Middle frontal gyrus (tissue), 1 donor: Measurements from ENCODE around the gene PDLIM1.
"Not testable (repeated sequence)": the region's sequence is repeated elsewhere in the genome, so short reads cannot be mapped to it uniquely, and the experiment has no call there.

Experiments used
- DNase-seq: peaks from one replicate; pipeline ENCODE4 v3.0.0-alpha.2; 2015; ENCODE audit warnings: low spot score; ENCODE audit errors: extremely low spot score

Gene PDLIM1

DNA sequence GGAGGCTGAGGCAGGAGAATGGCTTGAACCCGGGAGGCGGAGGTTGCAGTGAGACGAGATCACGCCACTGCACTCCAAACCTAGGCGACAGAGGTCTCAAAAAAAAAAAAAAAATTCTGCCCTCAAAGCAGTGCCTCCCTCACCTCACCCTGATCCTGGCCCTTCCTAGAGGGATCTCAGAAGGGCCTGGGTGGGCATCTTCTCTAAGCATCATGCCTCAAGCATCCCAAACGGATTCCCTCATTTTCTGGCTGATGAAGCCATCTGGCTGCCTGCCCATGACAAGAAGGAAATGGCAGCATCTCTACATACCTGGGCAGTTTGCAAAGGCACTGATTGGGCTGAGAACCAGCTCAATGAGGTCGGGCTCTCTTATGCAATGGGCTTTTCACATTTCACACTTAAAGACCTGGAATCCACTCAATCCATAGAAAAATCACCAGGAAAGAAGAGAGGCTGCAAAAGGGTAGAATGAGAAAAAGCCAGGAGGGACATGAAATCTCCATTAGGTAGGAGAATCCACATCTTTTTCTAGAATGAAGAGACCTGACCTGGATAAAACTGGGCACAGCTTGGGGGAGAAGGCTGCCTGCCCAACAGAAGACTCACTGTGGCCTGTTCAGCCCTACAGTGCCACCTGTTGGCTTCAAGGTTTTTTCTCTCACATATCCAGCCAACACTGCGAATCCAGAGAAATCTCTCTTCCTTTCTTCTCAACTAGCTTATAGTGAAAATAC, 48.1 kb downstream of the PDLIM1 start:
- DNase-seq = no peak

DNA sequence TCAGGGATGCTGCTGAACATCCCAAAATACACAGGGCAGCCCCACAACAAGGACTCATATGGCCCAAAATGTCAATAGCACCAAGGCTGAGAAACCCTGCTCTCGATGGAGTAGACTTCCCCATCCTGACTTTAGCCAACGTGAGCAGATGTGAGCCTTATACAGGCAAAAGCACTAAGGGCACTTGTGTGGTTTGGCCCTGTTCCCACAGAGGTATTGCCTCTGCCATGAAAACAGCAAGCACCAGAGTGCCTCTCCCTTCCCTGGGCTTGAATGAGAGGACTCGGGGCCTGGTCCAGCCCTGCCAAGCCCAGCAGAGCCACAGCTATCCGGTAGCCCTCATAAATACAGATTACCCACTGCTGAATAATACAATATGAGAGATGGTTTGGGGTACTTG, 49.3 kb downstream of the PDLIM1 start:
- no peak for DNase-seq

GRCh38 chr10:95240811-95241210, 50.0 kb downstream of the PDLIM1 start:
- DNase-seq = no peak

GRCh38 chr10:95240096-95240495, 50.7 kb downstream of the PDLIM1 start:
- DNase-seq = not testable (repeated sequence)

DNA sequence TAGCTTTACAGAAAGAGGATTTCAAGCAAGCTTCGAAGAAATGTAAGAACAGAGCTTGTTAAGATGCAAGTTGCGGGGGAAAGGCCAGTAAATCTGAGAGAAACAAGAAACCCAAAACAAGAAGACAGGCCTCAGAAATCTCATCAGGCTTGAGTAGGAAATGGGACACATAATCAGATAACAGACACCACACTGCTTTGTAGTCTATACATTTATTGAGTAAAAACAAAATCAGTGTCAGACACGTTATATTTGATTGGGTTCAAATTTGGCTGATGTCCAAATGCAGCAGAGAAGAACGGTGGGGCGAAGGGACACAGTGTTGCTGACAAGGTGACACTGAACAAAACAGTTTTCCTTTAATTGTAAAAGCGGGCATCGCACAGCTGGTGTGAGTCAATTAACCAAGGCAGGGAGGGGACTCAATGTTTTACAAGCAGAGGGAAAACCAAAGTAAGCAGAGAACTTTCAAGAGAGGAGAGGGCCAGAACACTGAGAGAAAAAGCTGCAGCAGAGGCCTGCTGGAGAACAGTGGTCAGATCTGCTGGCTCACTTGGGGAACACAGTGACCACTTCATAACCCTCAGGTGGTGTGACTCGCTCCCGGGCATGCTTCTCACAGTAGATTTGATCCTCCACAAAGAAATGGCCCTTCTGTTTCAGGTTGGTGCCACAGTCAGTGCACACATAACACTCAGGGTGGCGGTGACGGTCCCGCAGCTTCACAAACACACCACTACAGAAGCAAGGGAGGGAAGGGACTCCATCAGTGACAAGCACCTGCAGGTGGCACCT, 53.2 kb downstream of the PDLIM1 start:
- no peak for DNase-seq

GRCh38 chr10:95236068-95236903, 54.5 kb downstream of the PDLIM1 start:
- no peak for DNase-seq

- DNase-seq = no peak
Measured at GRCh38 chr10:95235676-95236067, 55.1 kb downstream of the PDLIM1 start.

DNA sequence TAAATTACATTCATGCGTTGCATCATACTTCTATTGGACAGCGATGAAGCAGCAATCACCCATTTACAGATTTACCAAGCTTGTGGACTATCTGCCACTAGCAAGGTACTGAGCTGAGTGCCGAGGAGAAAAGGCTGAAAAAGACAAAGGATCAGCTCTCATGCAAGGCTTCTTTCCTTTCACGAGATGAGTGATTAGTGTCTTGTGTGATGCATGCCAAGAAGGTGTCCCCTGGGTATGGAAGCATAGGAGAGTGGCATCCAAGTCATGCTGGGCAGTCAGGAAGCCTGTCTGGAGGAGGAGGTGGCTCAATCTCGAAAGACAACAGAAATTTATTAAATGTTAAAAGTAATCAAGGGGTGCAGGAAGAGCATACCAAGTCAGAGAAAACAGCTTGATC, 55.9 kb downstream of the PDLIM1 start:
- DNase-seq = no peak

GRCh38 chr10:95233377-95234034, 57.3 kb downstream of the PDLIM1 start:
- DNase-seq = no peak

DNA sequence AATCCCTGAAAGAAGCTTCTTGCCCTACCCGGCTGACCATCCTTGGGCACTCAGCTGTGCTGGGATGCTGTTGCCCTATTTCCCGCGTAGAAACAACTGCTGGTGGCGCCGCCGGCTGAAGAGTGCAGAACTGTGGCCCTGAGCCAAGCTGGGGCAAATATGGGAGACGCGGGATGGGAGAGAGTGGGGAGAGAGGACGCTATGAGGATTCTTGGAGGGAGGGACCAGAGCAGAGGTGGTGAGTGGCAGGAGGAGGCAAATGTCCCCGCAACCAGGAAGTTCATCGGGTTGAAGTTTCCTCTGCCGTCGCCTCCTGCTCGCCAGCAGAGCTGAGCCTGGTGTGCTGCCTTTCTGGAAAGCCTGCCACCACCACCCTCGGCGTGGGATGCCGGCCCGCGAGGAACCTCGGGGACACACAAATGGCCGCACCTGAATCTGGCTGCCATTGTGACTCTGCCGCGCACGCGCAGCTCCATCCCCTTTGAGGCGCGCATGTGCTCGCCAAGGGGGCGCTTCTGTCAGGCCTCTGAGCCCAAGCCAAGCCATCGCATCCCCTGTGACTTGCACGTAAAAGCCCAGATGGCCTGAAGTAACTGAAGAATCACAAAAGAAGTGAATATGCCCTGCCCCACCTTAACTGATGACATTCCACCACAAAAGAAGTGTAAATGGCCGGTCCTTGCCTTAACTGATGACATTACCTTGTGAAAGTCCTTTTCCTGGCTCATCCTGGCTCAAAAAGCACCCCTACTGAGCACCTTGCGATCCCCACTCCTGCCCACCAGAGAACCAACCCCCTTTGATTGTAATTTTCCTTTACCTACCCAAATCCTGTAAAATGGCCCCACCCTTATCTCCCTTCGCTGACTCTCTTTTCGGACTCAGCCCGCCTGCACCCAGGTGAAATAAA, 59.9 kb downstream of the PDLIM1 start:
- DNase-seq = not testable (repeated sequence)

- no peak for DNase-seq
Measured at GRCh38 chr10:95229724-95230627, 60.8 kb downstream of the PDLIM1 start.

GRCh38 chr10:95228934-95229723, 61.7 kb downstream of the PDLIM1 start:
- DNase-seq = not testable (repeated sequence)

- no peak for DNase-seq
Measured at GRCh38 chr10:95225136-95225535, 65.7 kb downstream of the PDLIM1 start.

DNA sequence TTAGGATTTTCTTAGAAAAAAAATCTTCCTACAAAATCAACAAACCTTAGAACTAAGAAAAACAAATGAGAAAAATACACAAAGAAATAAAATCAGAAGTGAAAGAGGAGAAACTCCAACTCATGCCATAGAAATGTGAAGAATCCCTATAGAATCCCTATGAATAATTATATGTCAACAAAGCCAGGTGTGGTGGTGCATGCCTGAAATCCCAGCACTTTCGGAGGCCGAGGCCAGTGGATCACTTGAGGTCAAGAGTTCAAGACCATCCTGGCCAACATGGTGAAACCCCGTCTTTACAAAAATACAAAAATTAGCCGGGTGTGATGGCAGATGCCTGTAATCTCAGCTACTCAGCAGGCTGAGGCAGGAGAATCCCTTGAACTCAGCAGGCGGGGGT, 69.7 kb downstream of the PDLIM1 start:
- DNase-seq = no peak

DNA sequence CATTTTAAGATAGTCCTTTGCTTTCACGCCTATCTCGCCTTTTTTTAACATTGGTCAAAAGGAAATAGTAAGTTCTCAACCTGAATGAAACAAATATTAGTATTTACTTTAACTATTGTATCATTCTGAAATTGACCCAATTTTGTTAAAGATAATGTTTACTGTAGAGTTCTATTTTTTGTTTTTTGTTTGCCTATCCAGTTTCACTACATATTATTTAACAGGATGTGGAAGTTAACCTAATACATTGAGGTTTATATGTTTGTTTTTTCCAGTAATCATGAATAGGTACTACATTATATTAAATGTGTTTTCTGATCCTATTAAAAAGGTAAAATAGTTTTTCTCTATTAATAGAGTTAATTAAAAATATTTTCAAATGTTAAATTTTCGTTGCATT, 70.3 kb downstream of the PDLIM1 start:
- DNase-seq = no peak

DNA sequence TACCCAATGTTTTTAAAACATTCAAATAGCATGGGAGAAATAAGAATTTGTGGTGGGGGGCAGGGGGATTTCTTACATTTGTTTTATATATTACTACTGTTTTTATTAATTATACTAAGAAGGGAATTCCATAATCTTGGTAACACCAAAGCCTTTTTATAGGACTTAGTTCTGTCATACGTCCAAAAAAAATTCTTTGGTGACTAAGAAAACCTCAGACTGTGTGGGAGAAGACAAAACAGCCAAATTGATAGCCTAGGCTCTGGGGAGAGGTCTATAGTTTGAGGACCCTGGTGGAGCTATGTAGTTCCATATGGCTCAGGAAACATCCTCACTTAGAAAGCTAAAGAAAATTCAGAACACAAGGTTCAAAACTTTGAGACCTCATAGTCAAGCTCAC, 73.3 kb downstream of the PDLIM1 start:
- DNase-seq = no peak

DNA sequence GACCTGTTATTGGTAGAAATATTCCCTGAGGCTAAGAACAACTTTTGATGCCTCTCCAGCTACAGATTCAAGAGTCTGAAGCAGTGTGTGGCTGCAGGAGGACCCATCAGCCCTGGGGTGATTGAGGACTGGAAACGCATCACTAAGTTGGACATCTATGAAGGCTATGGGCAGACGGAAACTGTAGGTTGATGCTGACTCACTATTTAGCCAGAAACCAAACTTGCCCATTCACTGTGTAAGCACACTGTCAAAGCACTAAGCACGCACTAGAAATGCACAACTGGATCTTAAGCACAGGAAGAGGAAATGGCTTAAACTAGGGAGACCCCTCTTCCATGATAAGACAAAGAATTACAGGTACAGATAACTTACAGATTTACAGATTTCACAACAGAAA, 76.0 kb downstream of the PDLIM1 start:
- DNase-seq = no peak

DNA sequence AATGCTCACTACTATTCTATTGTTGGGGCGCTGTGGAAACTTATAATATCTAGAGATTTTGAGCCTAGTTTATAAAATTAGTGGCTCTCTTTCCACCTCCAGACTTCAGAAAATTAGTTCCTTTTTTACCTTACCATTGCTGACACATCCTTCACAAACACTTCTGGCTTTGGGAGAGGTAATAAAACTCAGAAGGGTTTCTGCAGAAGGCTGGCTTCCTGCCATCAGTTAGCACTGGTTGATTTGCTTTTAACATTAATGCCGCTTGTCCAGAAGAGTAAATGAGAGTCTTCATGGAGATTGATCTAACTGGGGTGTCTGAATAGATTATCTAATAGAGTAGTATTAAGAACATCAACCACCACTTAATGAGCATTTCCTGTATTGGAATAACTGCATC, 76.4 kb downstream of the PDLIM1 start:
- DNase-seq = no peak
